ENCODE results near the gene FSTL3. TPM values are rescaled to one million over a fixed set of nuclear protein-coding genes. Genes with fewer than 3 reads are reported as not detected.

Gene FSTL3
- total RNA-seq, 2 donors from 2014 or later: 64.4 to 437 TPM

DNA sequence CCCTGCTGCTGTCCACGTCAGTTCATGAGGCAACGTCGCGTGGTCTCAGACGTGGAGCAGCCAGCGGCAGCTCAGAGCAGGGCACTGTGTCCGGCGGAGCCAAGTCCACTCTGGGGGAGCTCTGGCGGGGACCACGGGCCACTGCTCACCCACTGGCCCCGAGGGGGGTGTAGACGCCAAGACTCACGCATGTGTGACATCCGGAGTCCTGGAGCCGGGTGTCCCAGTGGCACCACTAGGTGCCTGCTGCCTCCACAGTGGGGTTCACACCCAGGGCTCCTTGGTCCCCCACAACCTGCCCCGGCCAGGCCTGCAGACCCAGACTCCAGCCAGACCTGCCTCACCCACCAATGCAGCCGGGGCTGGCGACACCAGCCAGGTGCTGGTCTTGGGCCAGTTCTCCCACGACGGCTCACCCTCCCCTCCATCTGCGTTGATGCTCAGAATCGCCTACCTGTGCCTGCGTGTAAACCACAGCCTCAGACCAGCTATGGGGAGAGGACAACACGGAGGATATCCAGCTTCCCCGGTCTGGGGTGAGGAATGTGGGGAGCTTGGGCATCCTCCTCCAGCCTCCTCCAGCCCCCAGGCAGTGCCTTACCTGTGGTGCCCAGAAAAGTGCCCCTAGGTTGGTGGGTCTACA lies 6.6 kb downstream of the FSTL3 start:
- no peak overlapping the region for H3K4me3 ChIP-seq
- H3K27ac ChIP-seq: no peak overlapping the region

DNA sequence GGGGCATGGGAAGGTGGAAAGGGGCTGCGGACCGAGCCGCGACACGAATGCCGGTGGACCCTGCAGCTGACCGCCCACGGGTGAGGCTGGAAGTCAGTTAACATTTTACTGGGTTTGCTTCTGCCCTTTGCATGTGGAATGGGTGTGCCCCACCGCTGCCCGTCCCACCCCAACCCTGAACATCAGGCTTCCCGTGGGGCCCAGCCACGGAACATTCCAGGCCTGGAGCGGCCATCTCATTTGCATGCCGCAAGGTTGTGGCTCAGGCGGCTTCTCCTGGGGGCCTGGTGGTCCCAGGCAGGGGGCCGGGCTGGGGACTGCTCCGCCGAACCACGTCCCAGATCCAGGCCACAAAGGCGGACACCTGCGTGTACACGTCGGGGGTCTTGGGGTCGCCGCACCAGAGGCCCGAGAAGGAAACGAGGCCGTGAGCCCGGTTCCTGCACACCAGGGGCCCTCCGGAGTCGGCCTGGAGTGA lies 9.3 kb downstream of the FSTL3 start:
- H3K27me3 ChIP-seq: no peaks in the 10 kb centered on the region
- TF ChIP-seq, protein P1, sequence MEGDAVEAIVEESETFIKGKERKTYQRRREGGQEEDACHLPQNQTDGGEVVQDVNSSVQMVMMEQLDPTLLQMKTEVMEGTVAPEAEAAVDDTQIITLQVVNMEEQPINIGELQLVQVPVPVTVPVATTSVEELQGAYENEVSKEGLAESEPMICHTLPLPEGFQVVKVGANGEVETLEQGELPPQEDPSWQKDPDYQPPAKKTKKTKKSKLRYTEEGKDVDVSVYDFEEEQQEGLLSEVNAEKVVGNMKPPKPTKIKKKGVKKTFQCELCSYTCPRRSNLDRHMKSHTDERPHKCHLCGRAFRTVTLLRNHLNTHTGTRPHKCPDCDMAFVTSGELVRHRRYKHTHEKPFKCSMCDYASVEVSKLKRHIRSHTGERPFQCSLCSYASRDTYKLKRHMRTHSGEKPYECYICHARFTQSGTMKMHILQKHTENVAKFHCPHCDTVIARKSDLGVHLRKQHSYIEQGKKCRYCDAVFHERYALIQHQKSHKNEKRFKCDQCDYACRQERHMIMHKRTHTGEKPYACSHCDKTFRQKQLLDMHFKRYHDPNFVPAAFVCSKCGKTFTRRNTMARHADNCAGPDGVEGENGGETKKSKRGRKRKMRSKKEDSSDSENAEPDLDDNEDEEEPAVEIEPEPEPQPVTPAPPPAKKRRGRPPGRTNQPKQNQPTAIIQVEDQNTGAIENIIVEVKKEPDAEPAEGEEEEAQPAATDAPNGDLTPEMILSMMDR (IDR thresholded peaks at IDR 0.05): no peak
- H3K36me3 ChIP-seq: peaks cover 10% of the 10 kb centered on the region
- H3K4me1 ChIP-seq: no peaks in the 10 kb centered on the region
- no peaks in the 10 kb centered on the region for H3K9me3 ChIP-seq
- no peak overlapping the region for H3K27ac ChIP-seq
- no peak overlapping the region for H3K4me3 ChIP-seq
- DNase-seq (ENCODE audit: low spot score): no peak

More for the DNA sequence above, 6.6 kb downstream of the FSTL3 start:
- TF ChIP-seq, protein P1 (IDR thresholded peaks at IDR 0.05): no peak
- H3K9me3 ChIP-seq: no peaks in the 10 kb centered on the region
- no peaks in the 10 kb centered on the region for H3K27me3 ChIP-seq
- peaks cover 0 to 14% of the 10 kb centered on the region in 2 donors for H3K4me1 ChIP-seq
- peaks cover 14% of the 10 kb centered on the region for H3K36me3 ChIP-seq
- no peak for DNase-seq (ENCODE audit: low spot score)

DNA sequence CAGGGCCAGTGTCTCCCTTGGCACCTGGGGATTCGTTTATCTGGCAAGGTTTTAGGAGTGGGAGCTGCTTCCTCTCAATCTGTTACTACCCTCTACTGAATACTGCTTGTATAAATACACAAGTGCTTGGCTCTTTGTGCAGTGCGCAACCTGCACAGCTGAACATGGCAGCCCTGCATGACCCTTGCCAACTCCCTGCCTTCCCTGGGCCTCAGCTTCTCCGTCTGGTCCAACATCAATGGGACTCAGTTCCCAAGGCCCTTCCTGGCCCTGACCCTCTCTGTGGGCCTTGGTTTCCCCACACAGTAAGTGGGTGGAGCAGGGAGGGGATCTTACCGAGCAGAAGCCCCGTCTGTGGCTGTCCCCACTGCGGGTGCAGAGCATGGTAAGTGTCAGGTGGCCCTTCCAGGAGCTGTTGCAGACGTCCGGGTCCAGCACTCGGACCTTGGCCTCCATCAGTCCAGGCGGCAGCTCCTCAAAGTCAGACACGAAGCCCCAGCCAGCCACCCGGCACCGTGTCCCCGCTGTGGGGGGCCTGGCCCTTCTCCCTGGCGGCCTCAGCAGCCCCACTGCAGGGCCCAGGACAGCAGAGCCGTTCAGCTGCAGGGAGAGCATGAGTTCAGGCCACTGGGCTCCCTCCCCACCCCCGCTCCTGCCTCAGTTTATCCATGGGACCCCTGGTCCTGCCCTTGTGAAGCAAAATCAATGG lies 10.6 kb downstream of the FSTL3 start:
- Histone ChIP-seq H3K9me3 (no peaks in the 10 kb centered on the region), H3K36me3 (peaks cover 2% of the 10 kb centered on the region), H3K4me3 (no peak overlapping the region), H3K27ac (no peak overlapping the region), H3K4me1 (no peaks in the 10 kb centered on the region), H3K27me3 (no peaks in the 10 kb centered on the region)
- no peak for DNase-seq (ENCODE audit: low spot score)
- TF ChIP-seq, protein P1 (IDR thresholded peaks at IDR 0.05): no peak

DNA sequence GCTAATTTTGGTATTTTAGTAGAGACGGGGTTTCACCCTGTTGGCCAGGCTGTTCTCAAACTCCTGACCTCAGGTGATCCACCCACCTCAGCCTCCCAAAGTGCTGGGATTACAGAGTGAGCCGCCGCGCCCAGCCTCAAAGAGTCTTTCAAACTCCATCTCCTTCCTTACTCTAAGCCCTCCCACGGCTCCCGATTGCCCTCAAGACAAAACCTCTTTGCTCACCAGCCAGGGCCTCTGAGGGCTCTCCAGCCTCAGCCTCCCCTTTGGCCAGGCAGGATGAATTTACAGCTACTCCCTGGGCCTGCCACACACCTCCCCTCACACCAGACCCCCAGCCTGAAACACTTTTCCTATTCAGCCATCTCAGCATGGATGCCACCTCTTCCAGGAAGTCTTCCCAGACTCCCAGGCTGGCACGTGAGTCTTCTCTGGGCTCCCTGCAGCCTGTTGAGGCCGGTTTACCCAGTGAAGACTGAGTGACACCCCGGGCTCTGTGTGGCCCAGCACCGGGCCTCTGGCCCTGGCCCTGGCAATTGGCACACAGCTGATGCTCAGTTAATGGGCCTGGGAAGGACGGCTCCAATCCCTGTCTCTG lies 11.5 kb downstream of the FSTL3 start:
- no peaks in the 10 kb centered on the region for H3K4me1 ChIP-seq
- DNase-seq (ENCODE audit: low spot score): no peak
- no peak overlapping the region for H3K4me3 ChIP-seq
- no peaks in the 10 kb centered on the region for H3K36me3 ChIP-seq
- no peaks in the 10 kb centered on the region for H3K9me3 ChIP-seq
- H3K27ac ChIP-seq: no peak overlapping the region
- H3K27me3 ChIP-seq: no peaks in the 10 kb centered on the region
- TF ChIP-seq, protein P1 (IDR thresholded peaks at IDR 0.05): no peak

DNA sequence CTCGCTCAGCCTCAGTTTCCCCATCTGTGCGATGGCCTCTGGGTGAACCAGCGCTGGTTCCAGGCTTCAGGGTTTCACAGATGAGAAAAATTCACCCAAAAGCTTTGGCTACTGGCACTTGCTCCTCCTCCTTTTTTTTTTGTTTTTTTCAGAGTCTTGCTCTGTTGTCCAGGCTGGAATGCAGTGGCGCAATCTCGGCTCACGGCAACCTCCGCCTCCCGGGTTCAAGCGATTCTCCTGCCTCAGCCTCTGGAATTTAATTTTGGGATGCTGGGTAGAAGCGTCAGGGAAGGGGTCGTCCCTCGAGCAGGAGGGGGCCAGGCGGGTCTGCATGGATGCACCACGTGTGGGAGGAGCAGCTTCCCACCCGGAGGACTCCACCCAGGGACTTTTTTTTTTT lies 12.0 kb downstream of the FSTL3 start:
- Histone ChIP-seq H3K9me3 (no peaks in the 10 kb centered on the region), H3K36me3 (no peaks in the 10 kb centered on the region), H3K4me1 (no peaks in the 10 kb centered on the region), H3K4me3 (no peak overlapping the region), H3K27ac (no peak overlapping the region), H3K27me3 (no peaks in the 10 kb centered on the region)
- no peak for DNase-seq (ENCODE audit: low spot score)
- TF ChIP-seq, protein P1 (IDR thresholded peaks at IDR 0.05): no peak
